Activated T-cell treated with anti-CD3 and anti-CD28 coated beads, Interleukin-2, amount 50 U/mL, for 4 hours (primary cell): Measurements from ENCODE around the gene AMFR. TPM values are rescaled to one million over a fixed set of nuclear protein-coding genes. Genes with fewer than 3 reads are reported as not detected.

ENCODE experiments used
- ATAC-seq, 2 donors: fragments of 200-7000 bp; cut with Tn5 transposase; one replicate each; pipeline ENCODE4 v1.10.0; 2021
- DNase-seq: peaks from one replicate; pipeline ENCODE4 v3.0.0-alpha.2; 2020
- H3K27me3 Mint-ChIP-seq: one replicate; pipeline ENCODE4 v1.8.0; 2021; ENCODE audit warnings: low read depth, mixed read lengths
- H3K36me3 Mint-ChIP-seq: one replicate; pipeline ENCODE4 v1.8.0; 2022; ENCODE audit warnings: mixed read lengths; ENCODE audit not compliant: insufficient read depth
- H3K4me1 Mint-ChIP-seq: one replicate; pipeline ENCODE4 v1.8.0; 2021; ENCODE audit warnings: low read depth, mixed read lengths
- H3K4me3 Mint-ChIP-seq: one replicate; pipeline ENCODE4 v1.8.0; 2021; ENCODE audit warnings: mild to moderate bottlenecking, moderate library complexity, mixed read lengths
- H3K9me3 Mint-ChIP-seq: one replicate; pipeline ENCODE4 v1.8.0; 2021; ENCODE audit warnings: mixed read lengths
- total RNA-seq, 3 donors: library from RNA; stranded (reverse); gene quantifications; one replicate each; pipeline ENCODE4 v1.2.1, GENCODE V29; 2021

AMFR gene
- total RNA-seq, 3 donors from 2014 or later, result 36.3 to 44.6 (median 41.1) TPM

DNA sequence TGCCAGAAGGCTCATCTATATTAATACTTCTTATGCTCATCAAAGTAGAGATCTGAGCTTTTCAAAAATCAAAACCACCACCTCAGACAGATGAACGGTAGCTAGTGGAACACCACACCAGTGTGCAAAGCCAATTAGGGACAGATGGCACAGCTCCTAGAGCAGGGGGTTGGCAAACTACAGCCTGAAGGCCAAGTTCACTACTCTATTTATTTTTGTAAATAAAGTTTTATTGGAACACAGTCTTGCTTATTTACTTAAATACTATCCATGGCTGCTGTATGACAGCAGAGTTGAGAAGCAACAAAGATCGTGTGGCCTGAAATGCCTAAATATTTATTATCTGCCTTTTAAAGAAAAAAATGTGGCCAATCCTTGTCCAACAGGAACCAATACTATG, 56.8 kb downstream of the AMFR start:
- H3K36me3 Mint-ChIP-seq, result peaks cover 17% of the 10 kb centered on the region
- no peaks in the 10 kb centered on the region for H3K9me3 Mint-ChIP-seq
- no peak overlapping the region for H3K4me3 Mint-ChIP-seq
- no peaks in the 10 kb centered on the region for H3K27me3 Mint-ChIP-seq
- DNase-seq, result no peak
- peaks cover 17% of the 10 kb centered on the region for H3K4me1 Mint-ChIP-seq
- no peak for ATAC-seq

DNA sequence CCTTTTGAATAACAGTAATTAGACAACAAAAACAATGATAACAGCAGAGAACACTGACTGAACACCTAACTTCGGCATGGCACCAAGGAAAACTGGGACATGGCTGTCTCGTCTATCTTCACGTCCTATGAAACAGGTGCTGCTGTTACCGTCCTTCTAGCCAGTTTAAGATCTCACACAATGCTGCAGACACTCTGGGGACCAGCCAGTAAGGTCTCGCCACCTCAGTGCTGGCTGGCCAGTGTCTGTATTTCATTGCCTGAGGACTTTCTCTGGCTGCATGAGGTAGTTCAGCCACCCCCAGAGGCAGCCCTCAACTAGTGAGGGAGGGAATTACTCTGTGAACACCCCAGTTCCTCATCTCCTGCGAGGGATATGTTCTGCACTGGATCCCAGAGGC, 57.6 kb downstream of the AMFR start:
- Mint-ChIP-seq H3K4me1 (peaks cover 13% of the 10 kb centered on the region), H3K27me3 (no peaks in the 10 kb centered on the region), H3K9me3 (no peaks in the 10 kb centered on the region), H3K4me3 (no peak overlapping the region), H3K36me3 (peaks cover 17% of the 10 kb centered on the region)
- ATAC-seq (no peak), DNase-seq (no peak)

DNA sequence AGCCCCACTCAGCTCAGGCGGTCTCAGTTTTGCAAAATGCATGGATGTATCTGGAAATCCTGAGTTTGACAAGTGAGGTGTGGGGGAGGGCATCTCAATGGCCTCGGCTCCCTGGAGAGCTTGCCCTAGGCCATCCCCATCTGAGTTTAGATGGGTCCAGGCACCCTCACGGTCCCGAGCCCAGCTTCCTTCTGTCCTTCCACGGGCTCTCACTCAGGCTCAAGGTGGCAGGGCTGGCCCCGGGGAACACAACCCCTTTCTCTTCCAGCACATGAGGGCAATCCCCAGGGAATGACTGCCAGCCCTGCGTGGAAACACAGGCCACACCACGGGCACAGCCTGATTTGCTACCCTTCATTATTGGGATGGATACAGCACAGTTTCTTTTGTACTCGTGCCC, 58.4 kb downstream of the AMFR start:
- DNase-seq (no peak), ATAC-seq (no peak)
- Mint-ChIP-seq H3K9me3 (no peaks in the 10 kb centered on the region), H3K27me3 (no peaks in the 10 kb centered on the region), H3K4me1 (peaks cover 5% of the 10 kb centered on the region), H3K4me3 (no peak overlapping the region), H3K36me3 (peaks cover 23% of the 10 kb centered on the region)

DNA sequence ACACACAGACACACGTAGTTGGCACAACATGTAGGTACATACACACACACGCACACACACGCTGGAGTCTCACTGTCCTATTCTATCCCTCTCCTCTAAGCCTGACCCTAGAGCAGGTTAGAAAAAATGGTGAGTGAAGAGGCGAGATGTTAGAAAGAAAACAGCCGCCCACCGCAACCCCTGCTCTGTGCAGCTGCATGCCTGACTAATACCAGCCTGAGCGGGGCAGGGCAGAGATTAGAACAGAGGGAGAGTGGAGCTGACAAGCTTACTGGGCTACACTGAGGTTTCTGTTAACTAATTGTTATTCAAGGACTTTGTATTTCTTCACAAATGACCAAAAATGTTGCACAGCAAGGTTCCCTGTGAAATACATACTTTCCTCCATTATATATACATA, 59.8 kb downstream of the AMFR start:
- peaks cover 23% of the 10 kb centered on the region for H3K36me3 Mint-ChIP-seq
- ATAC-seq, result no peak

DNA sequence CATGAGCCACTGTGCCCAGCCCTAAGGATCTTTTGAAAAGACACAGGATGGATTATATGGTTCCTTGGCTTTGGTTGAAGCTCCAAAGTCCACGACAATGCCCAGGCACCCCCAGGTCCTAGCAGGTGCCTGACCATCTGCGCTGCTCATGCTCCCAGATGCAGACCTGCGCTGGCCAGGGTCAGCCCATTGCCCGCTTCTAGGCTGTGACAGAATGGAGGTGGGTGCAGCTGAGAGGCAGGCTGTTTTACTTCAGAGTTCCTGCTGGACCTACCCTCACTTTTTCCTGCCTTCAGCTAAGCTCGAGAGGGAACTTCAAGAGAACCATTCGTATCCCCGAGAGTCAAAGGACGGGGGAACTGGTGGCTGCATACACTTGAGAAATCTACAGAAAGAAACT, 60.5 kb downstream of the AMFR start:
- DNase-seq, result no peak
- Mint-ChIP-seq H3K4me1 (peaks cover 2% of the 10 kb centered on the region), H3K36me3 (peaks cover 22% of the 10 kb centered on the region), H3K4me3 (no peak overlapping the region), H3K9me3 (no peaks in the 10 kb centered on the region), H3K27me3 (no peaks in the 10 kb centered on the region)
- no peak for ATAC-seq

More for the DNA sequence above, 59.8 kb downstream of the AMFR start:
- no peak for DNase-seq
- H3K4me1 Mint-ChIP-seq, result no peaks in the 10 kb centered on the region
- H3K9me3 Mint-ChIP-seq, result no peaks in the 10 kb centered on the region
- H3K27me3 Mint-ChIP-seq, result no peaks in the 10 kb centered on the region
- H3K4me3 Mint-ChIP-seq, result no peak overlapping the region

DNA sequence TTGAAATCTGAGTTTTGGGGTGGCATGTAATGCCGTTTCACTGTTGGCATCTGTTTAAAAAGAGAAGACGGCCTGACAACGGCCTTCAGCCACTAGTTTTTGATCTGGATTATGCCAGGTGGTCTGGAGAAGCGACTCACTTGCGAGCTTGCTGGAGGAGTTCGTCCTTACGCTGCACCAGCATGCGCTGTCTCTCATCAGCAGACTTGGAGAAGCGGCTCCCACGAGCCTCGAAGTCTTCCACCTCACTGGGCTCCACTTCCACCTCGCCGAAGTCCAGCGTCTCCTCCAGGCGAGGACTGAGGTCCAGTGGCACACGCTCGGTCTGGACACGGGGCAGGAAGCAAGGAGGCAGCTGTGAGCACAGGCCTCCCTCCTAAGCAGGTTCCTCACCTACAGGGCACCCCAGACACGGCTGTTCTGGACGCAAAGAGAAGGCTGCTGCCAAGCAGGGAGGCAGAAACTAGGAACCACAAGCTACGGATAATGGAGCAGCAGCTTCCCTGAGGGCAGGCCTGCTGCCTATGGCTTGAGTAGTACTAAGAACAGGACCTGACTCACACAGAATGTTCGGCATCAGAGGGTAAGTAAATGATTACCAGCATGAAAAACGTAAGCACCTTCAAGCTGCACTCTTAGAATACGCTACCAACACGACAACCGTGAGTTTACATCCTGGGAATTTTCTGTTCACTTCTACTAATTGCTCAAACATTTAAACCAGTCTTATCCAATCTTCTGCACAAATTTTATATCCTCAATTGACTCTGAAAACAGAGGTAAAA, 61.4 kb downstream of the AMFR start:
- ATAC-seq (no peak), DNase-seq (no peak)
- Mint-ChIP-seq H3K4me3 (no peak overlapping the region), H3K27me3 (no peaks in the 10 kb centered on the region), H3K36me3 (peaks cover 18% of the 10 kb centered on the region), H3K9me3 (no peaks in the 10 kb centered on the region), H3K4me1 (peaks cover 8% of the 10 kb centered on the region)

DNA sequence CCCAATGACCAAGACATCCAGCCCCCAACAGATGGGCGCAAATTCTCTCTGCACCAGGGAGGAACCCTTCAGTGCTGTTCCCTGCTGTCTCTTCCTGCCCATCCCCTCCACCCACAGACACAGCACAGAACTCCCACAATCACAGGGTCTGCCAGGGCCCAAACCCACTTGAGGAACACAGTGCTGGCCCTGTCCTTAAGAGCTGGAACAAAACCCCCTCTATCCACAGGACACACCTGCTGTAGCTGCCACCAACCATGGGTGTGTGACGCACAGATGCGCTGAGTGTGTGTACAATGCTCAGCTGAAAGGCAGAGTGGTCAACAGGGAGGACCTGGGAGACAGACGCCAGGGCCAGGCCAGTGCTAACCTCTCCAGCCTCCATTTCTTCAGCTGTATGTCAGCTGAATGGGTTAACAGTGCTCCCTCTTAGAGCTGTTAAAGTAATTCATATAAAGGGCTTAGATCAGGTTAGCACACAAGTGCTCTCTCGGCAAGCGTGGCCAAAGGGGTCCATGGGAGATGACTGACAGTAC, 62.1 kb downstream of the AMFR start:
- no peak overlapping the region for H3K4me3 Mint-ChIP-seq
- no peaks in the 10 kb centered on the region for H3K9me3 Mint-ChIP-seq
- no peak for ATAC-seq
- peaks cover 15% of the 10 kb centered on the region for H3K36me3 Mint-ChIP-seq
- peaks cover 10% of the 10 kb centered on the region for H3K4me1 Mint-ChIP-seq
- H3K27me3 Mint-ChIP-seq, result no peaks in the 10 kb centered on the region
- no peak for DNase-seq

DNA sequence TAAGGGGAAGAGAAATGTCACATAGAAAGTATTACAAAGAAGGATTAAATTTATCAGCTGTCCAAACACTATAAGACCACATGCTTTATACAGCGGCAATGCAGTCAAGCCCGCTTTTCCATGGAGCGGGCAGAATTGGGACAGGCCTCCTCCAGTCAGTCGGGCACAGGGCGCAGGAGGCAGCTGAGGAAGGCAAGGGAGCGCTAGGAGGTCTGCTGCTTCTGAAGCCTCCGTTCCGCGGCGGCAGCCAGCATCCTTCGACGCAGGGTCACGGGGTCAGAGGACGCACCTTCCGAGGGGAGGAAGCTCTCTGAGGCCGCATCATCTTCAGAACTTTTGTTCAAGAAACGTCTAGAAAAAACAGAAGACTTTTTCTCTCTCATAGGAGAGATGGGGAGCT, 62.6 kb downstream of the AMFR start:
- Mint-ChIP-seq H3K36me3 (peaks cover 15% of the 10 kb centered on the region), H3K27me3 (no peaks in the 10 kb centered on the region), H3K4me1 (peaks cover 10% of the 10 kb centered on the region), H3K9me3 (no peaks in the 10 kb centered on the region), H3K4me3 (no peak overlapping the region)
- DNase-seq (no peak), ATAC-seq (no peak)

DNA sequence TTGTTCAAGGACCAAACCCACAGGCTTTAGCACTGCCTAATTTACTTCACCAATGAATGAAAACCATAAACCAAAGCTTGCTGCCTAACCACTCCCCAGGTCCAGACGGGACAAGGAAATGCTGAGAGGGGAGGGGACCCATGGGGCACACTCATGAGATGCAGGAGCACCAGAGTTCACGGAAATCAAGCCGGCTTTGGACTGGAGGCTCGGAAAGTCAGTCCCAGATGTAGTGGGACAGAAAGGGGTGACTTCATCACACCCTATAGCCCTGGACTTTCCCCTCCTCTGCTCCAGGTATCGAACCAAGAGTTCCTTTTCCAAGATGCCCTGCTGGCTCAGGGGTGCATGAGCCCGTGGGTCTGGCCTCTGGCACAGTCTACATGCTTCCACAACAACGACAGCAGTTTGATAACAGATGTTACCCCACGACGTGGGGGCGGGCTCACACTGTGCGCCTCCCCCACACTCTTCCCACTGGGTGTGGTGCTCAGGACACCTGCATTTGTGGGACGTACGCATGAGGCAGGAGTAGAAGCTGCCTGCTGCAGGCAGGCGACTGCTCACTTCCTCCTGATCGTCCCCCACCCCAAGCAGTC, 63.2 kb downstream of the AMFR start:
- Mint-ChIP-seq H3K9me3 (no peaks in the 10 kb centered on the region), H3K4me1 (peaks cover 14% of the 10 kb centered on the region), H3K4me3 (no peak overlapping the region), H3K27me3 (no peaks in the 10 kb centered on the region), H3K36me3 (peaks cover 11% of the 10 kb centered on the region)
- no peak for ATAC-seq
- DNase-seq, result no peak

DNA sequence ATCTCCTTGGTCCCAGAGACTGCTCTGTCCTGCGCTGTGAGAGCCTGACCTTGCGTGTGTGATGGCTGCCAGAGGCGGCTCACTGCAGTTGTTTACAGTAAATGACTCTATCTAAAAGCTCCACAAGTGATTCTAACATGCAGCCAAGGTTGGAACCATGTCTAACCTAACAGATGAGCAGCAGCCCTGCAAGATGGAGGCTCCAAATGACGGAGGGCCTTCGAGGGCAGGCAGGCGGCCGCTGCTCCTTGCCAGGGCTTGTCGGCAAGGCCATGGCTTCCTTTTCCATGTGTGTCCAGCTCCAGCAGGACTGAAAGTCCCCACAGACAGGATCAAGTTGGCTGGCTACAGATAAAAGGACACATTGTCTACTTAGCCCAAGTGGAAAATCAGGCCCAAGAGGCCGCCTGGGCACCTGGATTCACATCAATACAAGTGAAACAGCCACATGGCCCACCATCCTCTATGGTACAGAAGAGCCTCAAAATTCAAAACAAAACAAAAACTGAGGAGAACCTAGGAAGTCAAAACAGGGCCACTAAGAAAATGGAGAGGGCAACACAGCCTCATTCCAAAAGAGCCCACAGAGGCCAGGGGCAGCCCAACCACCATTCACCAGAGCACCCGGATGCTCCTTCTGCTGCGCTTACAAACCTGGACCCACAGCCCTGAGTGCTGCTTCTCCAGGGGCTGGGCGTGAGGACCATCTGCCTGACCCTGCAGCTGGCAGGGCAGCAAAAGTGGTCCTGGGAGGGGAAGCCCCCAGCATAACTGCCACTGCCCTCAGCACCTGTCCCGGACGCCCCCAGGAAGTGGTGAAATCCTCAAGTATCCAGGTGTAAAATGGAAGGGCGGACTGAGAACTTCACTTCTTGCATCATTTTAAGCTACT, 65.0 kb downstream of the AMFR start:
- no peaks in the 10 kb centered on the region for H3K27me3 Mint-ChIP-seq
- H3K4me3 Mint-ChIP-seq, result no peak overlapping the region
- H3K36me3 Mint-ChIP-seq, result peaks cover 10% of the 10 kb centered on the region
- ATAC-seq (no peak), DNase-seq (no peak)
- peaks cover 26% of the 10 kb centered on the region for H3K4me1 Mint-ChIP-seq
- H3K9me3 Mint-ChIP-seq, result no peaks in the 10 kb centered on the region

DNA sequence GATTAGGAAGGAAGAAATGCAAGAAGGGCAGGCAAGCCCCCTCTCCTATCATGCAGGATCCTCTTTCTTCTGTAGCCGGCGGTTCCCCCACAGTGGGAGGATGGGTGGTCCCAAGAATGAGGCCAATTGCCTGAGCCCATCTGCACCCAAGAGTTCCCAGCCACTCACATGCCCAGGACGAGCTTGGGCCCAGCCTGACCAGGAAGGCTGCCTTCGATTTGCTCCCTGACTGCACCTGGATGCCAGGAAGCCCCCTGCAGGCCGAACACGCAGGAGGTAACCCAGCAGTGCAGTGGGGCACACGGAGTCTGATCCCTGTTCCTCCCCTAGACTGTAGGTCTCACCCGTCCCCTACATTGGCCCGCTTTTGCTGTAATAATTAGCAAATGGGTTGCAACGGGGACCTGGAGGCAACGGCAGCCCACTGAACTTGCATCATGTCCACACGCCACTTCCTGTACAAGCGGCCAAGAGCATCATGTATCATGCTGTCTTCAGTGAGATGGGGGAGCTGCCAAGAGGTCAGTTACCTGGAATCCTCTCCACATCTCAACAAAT, 67.5 kb downstream of the AMFR start:
- no peak for ATAC-seq
- Mint-ChIP-seq H3K9me3 (no peaks in the 10 kb centered on the region), H3K36me3 (peaks cover 8% of the 10 kb centered on the region), H3K4me3 (no peak overlapping the region), H3K27me3 (no peaks in the 10 kb centered on the region), H3K4me1 (peaks cover 26% of the 10 kb centered on the region)
- DNase-seq, result no peak

DNA sequence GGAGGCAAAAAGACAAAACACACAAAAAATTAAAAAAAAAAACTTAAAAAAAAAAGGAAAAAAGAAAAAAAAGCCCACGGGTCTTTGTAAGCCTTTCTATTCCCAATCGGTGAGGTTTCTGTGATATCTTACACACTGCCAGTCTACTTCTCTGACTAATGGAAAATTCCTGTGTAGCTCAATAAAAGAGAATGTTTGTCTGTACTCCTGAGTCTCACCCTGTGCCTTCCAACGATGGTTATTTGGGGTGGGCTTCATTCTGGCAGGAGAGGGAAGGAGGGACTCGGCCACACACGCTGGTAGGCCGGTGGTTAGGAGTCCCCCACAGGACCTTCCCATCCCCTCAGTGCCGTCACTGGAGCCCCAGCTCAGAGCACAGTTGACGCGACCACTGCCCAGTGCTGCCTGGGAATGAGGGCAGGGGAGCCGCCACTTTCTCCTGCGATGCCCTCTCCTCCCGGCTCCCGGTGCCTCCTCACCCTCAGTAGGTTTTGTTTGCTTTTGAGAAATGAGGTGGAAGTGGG, 68.0 kb downstream of the AMFR start:
- ATAC-seq (peak; percentile 48 to 57), DNase-seq (no peak)
- Mint-ChIP-seq H3K36me3 (peaks cover 3% of the 10 kb centered on the region), H3K27me3 (no peaks in the 10 kb centered on the region), H3K4me1 (peaks cover 26% of the 10 kb centered on the region), H3K9me3 (no peaks in the 10 kb centered on the region), H3K4me3 (peak overlapping the region; percentile 88)

DNA sequence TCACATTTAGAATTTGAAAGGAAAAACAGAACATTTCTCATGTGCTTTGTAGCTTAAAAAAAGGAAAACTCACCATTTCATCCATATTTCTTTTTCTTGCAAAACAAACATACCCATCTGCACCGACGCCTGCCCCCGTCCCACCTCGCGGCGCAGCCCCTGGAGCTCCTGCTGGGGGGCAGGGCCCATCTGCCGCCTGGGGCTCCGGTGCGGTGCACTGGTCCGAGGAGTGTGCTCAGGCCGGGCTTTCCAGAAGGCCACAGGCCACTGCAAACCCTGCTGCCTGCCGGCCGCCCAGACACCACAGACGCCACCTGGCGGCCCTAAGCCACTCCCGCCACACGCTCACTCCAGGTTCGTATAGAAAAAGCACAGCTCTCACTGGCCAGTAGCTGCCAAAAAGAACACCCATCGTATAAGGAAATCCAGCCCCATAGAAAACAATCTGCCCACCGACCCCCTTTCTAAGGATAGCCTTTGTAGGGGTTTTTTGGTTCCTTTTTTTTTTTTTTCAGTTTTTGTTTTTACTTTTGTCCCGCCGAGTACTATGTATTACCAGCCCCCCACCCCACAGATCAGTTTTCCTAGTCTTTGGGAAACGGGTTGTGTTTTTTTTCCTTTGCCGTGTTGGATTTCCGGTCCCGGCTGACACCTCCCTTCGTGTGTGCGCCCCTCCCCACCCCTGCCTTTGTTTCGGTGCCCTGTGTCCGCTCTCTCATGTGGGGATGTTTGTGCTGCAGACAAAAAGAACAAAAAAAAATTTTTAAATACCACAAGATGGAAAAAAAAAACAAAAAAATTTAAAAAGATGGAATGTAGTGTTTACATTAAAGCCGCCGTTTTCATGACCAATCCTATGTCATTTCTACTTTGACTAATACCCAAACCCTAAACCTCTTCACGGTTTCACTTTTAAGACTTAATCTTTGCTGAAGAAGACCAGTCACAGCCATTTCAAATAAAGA, 68.8 kb downstream of the AMFR start:
- peaks cover 1% of the 10 kb centered on the region for H3K36me3 Mint-ChIP-seq
- no peaks in the 10 kb centered on the region for H3K27me3 Mint-ChIP-seq
- H3K9me3 Mint-ChIP-seq, result no peaks in the 10 kb centered on the region
- H3K4me3 Mint-ChIP-seq, result peak overlapping the region; percentile 88
- H3K4me1 Mint-ChIP-seq, result peaks cover 26% of the 10 kb centered on the region
- DNase-seq (peak; percentile 34), ATAC-seq (peak; percentile 81 to 84)
